Measurements from ENCODE around the gene TTC17.
A peak's percentile ranks its signal among the peaks of the same experiment; 100 is the strongest.
"Not testable (repeated sequence)": the region's sequence is repeated elsewhere in the genome, so short reads cannot be mapped to it uniquely, and the experiment has no call there.

Gene TTC17

DNA sequence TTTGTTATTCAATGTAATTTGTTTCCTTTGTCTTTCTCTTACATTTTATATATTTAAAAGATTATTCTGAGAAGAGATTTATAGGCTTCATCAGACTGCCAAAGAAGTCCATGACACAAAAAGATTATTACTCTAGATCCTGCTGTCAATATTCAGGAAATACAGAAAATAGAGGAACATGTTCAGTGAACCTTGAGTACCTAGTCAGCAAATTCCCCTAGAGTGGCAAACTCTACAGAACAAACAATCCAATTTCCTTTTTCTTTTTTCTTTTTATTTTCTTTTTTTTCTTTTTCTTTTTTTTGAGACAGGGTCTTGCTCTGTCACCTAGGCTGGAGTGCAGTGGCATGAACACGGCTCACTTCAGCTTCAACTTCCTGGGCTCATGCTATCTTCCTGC, 23.9 kb downstream of the TTC17 start:
- no peak for DNase-seq

DNA sequence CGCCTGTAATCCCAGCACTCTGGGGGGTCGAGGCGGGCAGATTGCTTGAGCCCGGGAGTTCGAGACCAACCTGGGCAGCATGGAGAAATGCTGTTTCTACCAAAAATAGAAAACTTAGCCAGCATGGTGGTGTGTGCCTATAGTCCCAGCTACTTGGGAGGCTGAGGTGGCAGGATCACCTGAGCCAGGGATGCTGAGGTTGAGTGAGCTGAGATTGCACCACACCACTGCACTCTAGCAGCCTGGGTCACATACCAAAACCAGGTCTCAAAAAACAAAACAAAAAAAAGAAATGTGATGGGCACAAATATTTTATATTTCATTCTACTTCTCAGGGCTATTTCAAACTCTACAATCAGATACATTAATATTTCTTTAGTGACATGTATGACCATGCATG, 25.7 kb downstream of the TTC17 start:
- no peak for DNase-seq

DNA sequence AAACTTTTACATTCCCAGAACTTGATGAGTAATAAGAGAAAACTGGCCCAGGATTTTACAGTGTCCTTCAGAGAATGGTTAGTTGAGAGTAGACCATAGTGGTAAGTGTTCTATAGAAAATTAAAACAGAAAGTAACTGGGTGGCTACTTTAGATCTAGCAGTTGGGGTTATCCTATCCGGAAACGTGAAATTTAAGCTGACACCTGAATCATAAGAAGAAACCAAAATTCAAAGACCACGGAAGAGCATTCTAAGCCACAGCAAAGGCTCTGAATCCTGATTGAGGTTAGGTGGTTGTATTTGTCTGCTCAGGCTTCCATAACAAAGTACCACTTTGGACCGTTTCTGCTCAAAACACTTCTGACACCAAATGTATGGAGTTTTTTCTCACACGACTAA, 34.0 kb downstream of the TTC17 start:
- no peak for DNase-seq

DNA sequence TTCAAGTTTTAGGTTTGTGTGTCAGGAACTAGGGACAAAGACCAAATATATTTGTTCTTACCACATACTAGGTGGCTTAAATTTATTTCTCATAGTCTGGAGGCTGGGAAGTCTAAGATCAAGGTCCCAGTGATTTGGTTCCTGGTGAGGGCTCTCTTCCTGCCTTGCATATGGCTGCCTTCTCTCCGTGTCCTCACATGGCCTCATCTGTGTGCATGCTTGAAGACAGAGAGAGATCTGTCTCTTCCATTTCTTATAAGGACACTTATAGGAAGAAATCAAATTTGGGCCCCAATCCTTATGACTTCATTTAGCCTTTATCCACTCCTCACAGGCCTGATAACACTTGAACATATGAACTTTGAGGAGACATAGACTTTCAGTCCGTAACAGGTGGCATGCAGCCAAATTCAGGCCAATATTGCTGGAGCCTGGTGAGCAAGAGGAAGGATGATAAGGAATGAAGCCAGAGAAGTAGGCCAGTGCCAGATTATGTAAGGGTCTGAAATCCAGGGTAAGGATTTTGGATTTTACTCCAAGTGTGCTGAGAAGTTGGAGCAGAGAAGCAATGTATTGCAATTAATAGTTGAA, 35.1 kb downstream of the TTC17 start:
- DNase-seq, result no peak

DNA sequence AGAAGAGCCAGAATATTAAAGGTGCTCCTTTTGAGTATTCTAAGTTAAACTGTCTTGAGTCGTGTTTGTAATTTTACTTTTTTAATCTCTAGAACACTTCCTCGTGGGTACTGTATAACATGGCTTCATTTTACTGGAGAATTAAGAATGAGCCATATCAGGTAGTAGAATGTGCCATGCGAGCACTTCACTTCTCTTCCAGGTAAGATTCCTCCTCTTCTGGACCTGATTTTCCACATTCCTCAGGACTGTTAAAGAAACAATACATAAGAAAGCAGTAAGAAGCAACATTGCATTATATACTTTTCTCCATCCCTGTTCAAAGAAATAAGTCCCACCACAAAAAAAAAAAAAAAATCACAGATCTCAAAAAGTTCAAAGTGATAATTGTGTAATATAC, 37.9 kb downstream of the TTC17 start:
- DNase-seq, result no peak

DNA sequence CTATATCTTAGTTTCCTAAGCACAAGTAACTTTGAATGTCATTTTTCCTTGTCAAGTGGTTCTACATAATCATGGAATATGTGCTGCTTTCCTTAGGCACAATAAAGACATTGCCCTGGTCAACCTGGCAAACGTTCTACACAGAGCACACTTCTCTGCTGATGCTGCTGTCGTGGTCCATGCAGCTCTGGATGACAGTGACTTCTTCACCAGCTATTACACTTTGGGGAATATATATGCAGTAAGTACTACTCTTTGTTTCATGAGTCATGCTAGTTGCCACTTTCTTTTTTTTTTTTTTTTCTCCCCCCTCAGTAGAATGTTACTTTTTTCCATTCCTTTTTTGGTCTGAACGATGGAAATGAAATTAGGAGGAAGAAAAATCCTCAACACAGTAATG, 38.5 kb downstream of the TTC17 start:
- no peak for DNase-seq

DNA sequence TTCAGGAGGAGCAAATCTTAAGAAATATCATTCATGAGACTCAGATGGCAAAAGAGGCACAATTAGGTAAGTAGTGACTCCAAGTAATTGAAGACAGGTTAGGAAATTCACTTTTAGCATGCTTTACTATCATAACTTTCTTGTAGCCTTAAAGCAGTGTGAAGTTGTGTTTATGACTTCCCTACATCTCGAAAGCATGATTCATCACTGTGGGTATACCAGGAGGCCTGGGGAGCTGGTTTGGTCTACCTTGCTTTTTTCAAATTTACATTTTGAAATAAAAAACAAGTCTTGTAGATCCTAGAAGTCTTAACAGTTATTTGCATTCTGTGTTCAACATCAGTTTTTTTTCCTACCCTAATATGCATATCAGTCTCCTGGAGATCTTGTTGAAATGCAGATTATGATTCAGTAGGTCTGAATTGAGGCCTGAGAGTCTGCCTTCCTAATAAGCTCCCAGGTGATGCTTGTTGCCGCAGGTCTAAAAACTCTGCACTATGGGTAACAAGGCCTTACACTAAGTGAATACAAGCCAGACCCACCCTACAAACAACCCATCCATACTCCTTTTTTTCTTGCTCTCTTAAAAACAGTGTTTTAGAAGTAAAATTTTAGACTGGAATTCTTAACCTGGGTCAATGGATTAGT, 41.4 kb downstream of the TTC17 start:
- no peak for DNase-seq

DNA sequence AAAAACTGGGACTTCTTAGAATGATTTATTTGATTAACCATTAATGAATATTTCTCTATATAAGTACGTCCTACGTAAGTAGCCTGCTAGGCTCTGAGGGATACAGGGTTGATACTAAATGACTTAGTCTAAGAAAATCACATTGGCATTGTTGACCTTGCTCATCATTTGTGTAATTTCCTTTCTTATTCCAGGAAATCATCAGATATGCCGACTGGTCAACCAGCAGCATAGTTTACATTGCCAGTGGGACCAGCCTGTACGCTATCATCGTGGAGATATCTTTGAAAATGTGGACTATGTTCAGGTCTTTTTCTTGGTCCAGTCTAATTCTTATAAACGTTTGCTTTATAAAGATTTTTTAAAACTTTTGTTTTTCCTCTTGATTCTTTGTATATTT, 42.5 kb downstream of the TTC17 start:
- no peak for DNase-seq

DNA sequence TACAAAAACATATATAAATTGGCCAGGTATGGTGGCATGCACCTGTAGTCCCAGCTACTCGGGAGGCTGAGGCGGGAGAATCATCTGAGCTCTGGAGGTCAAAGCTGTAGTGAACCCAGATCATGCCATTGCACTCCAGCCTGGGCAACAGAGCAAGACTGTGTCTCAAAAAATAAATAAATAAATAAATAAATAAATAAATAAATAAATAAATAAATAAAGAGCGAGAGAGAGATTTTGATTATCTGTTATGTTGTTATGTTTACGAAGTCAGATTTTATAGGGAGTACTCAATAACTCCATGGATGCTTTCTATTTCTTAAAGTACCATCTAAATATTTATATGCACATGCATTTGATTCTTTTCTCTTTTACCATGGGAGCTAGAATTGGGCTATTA, 43.1 kb downstream of the TTC17 start:
- not testable (repeated sequence) for DNase-seq

DNA sequence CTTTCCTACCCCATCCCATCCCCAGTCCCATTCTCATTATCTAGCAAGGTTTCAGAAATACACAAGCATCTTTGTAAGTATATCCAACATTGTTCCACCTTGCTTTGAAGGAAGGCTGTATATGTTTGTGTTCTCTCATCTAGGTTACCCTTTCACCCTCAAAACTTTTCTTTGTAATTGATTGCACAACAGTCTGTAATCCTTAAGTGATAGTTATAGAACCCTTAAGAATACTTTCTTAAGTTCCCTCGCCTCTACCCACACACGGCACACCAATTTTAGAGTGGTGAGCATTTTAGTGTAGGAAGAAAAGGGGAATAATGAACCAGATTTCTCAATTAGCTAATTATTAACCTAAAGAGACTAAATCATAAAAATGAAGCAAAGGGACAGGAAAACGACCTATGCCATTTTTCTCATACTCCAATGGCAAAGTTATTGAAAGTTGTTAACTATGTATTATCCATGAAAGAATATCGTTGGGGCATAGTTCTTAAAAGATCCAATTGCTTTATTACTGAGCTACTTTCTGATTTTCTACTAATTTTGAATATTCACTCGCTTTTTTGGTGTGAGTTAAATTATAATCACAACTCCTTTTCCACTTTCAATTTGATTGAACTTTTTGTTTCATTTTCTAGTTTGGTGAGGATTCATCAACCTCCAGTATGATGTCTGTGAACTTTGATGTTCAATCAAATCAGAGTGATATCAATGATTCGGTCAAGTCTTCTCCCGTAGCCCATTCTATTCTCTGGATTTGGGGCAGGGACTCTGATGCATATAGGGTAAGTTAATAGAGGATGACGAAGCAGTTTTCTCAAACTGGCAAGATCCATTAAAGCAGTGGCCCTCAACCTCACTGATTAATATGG, 44.9 kb downstream of the TTC17 start:
- DNase-seq, result no peak

DNA sequence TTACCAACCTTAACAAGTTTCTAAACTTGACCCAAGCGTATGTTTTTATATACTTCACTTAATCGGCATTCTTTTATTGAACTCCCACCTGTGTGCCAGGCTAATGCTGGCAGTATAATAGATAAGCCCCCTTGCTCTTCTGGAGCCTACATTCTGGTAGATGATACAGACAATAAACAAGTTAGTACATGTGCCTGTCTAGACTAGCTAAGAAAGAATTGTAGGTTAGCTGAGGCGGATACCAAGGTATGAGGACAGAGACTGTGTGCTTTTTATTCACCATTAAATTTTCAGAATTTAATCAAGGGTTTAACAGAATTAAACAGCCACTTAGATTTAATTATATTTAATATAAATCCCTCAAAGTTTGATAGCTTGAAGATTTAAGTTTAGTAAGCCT, 45.7 kb downstream of the TTC17 start:
- no peak for DNase-seq

DNA sequence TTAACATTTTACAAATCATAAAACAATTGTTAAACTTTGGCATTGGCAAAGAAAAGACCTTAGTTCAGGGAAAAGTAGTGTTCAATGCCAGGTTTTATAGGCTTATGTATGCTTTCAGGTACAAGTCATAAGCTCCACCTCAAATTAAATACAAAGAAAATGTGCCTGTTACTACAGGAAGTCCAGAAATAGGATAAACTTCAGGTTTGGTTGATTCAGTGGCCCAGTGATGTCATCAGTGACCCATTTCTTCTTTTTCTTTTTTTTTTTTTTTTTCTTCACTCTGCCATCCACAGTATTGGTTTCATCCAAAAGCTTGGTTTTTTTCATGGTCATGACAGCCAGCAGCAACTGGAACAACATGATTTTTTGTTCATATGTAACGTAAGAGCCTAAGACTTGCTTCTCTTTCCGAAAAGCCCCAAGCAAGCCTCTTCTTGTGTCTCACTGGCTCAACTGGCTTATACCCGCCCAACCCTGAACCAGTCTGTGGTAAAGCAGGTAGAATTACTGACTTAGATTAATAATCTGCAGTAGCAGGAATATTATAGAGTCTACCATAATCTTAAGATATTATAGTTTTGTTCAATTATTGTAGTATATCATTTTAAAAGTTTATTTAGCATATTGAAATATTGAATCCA, 46.2 kb downstream of the TTC17 start:
- no peak for DNase-seq

DNA sequence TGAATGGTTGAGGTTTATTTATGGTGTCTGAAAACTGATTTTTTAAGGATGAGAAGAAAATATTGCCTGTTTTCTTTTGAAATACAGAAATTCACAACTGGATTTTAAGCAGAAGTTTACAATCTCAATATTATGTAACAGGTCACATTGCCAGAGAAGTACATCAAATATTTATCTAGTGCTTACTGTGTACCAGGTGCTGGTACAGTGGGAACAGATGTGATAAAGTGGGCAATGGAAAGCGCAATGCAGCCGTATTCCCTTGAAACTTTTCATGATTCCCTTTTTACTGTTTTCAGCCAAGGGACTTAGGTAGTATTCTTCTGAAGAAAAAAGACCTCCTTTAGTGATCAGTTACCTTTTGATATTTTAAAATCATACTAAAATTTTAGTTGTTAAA, 49.6 kb downstream of the TTC17 start:
- no peak for DNase-seq

DNA sequence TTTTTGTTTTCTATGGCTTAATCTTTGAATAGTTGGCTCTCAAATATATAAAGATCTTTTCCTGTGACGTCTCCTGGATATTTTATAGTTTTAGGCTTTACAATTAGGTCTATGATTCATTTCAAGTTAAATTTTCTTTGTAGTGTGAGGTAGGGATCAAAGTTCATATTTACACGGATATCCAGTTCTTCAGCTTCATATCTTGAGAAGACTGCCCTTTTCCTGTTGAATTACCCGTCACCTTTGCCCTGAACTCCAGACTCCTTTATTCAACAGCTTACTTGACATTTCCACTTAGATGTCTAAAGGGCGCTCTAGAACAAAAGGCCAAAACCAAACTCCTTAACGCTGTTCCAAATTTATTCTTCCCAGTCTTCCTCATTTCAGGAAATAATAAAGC, 51.7 kb downstream of the TTC17 start:
- no peak for DNase-seq

DNA sequence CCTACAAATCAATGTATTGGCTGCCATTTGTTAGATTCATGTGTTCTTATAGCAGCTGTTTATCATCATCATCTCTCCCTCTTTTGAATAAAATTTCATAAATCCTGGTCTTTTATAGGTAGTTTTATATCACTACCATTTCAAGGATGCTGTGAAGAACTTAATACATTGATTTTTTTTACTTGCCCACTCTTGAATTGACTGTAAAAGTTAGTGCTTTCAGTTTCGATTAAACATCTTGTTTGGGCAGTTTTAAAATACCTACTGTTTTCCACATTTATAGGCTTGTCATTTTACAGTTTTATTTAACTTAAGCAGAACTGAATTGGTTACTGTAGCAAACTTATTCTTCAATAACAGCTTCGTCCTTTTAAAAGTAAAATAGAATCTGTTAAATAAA, 59.5 kb downstream of the TTC17 start:
- DNase-seq, result no peak

DNA sequence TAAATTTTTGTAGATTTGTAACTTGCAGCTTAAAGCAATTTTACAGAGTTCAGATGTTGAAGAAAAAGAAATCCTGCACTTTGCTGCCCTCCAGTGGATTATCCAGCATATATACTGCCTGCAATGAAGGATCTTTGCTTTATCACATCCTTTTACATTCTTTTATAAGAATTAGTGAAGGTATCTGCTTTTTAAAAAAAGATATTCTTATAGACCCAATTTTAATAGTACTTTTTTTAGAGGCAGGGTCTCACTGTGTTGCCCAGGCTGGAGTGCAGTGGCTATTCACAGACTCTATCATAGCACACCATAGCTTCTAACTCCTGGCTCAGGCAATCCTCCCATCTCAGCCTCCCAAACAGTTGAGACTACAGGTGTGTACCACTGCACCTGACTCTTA, 60.7 kb downstream of the TTC17 start:
- DNase-seq, result peak; percentile 10 to 34

DNA sequence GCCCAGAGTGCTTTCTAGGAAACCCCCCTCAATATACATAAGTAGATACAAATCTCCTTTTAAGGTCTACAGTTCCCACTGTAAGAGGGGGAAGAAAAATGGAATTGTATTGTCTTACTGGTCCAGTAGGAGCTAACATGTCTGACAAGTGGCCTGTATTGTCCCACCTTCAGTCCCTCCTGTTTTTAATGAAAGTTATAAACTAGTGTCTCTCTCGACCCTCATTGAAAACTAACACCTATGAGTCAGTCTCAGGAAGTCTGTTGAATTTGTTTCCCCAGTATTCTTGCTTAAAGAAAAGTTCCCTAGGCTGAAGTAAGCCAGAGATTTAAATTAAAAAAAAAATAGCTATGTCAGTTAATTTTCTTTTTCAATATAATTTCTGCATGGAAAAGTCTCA, 69.3 kb downstream of the TTC17 start:
- DNase-seq, result no peak

DNA sequence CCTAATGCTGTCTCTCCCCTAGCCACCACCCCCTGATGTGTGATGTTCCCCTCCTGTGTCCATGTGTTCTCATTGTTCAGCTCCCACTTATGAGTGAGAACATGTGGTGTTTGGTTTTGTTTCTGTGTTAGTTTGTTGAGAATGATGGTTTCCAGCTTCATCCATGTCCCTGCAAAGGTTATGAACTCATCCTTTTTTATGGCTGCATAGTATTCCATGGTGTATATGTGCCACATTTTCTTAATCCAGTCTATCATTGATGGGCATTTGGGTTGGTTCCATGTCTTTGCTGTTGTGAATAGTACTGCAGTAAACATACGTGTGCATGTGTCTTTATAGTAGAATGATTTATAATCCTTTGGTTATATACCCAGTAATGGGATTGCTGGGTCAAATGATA, 72.2 kb downstream of the TTC17 start:
- DNase-seq, result not testable (repeated sequence)

DNA sequence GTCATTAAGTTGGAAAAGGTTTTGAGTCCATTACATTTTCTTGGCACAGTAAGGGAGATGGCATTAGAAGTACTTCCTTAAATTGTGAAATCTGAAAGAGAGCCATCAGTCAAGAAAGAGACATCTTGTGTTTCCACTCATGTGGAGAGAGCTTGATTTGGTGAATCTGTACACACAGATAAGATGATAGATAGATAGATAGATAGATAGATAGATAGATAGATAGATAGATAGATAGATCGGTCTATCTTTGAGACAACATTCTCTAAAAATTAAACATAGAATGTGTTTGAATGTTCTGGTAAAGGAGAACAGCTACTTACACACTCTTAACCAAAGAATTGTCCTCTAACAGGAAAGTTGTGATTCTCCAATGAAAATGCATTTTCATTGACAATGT, 76.2 kb downstream of the TTC17 start:
- no peak for DNase-seq

DNA sequence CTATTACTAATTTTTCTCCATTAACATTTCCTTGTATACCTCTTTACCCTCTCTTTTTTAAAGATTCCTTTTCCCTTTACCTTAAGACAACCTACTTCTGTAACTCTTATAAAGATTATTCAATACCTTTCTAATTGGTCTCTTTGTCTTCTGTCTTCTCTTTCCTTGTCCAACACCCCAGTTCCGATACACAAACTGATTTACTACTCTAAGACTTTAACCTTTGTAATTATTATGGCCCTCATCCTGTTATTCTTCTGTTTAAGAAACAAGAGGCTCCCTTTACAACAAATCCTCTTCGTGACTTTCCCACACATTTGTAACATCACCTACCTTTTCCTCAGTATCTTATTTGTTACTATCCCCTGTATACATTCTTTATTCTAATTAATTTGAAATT, 81.8 kb downstream of the TTC17 start:
- no peak for DNase-seq

DNA sequence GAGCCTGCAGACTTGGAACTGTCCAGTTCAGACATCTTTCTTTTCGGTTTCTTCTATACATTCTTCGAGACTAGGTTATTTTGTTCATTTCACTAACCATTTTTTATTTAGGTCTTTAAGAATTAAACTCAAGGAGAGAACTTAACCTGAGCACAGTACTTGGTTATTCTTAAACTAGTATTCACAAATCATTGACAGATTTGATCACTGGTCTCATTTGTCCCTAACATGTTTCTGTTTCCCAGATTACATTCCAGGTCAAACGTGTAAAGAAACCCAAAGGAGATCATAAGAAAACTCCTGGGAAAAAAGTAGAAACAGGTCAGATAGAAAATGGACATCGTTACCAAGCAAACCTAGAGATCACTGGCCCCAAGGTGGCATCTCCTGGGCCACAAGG, 85.1 kb downstream of the TTC17 start:
- DNase-seq, result no peak

DNA sequence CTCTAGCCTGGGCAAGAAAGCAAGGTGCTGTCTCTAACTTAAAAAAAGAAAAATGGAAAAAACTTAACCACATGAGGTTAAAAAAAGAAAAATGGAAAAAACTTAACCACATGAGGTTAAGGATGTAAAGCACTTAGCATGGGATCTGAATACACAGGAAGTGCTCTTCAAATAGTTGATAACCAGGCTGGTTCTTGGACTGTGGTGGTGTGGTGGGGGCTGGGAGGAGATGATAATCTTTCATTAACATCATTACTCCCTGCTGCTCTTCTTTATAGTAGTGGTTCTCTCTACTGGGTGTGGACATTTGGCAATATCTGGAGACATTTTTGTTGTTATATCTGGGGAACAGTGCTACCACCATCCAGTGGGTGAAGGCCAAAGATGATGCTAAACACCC, 88.4 kb downstream of the TTC17 start:
- DNase-seq, result peak in 1 of 2 experiments; percentile 7

DNA sequence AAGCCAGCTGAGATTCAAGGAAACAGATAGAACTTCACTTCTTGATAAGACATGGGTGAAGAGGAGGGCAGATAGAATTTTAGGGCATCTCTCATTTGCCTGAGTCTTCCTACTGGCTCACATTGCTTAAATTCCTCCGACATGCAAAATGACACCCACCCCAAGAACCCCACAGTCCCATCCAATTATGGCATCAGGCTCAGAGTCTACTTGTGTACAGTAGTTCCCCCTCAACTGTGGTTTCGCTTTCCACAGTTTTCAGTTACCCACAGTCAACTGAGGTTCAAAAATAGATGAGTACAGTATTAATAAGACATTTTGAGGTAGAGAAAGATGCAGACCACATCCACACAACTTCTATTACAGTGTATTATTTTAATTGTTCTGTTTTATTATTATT, 99.8 kb downstream of the TTC17 start:
- no peak for DNase-seq

DNA sequence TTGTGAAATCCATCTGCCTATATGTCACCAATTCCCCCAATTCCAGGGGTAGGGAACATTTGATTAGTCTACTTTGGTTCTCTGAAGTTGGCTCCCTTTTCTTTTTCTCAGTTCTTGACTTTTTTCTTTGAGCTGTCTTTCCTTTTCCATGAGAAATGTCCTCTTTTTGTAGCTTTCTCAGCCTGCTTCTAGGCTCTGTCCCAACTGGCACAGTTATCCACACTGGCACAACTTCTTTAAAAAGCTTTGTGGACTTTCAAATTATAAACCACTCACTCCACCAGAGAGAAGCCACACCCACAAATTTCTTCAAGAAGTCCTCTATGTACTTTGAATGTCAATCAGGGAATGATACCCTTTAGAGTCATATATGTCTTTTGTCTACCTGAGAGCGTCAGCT, 100.5 kb downstream of the TTC17 start:
- no peak for DNase-seq
